ENCODE results near the gene GDPD5.
A peak's percentile ranks its signal among the peaks of the same experiment; 100 is the strongest.

GDPD5 gene

DNA sequence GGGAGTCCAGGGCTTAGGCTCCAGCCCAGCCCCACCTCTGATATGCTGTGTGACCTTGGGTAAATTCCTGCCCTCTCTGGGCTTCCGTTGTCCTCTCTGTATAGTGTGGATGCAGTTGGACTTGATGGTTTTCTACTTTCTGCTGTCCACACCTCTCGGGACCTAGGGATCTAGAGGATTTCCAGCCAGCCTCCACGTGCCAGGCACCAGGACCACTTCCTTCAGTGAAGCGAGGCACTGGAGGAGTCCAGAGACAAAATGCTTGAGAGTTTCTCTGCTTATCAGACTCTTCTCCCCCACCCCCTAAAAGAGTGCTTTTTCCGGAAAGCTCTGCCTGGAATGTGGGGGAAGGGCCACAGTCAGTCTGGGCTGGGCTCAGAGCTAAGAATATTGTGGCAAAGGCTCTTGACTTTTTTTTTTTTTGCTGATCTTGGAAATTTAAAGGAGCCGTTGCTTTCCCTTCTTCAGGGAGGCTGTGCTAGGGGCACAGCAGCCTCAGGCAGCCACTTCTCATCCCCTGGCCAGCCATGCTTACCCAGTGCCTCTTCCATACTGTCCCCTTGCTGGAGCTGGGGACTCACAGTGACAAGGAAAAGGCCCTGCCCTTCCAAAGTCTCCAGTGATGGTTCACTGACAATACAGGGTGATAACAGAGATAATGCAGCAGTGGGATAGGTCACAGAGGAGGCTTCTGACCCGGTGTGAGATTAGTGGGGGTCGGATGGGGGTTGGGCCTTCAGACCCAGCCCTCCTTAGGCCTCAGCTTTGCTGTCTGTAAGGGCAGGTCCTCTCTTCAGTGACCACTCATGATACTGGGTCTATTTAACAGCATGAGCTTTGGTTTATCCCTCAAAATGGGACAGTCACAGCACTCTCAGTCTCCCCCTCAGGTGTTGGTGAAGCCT is 33.5 kb upstream of the GDPD5 start:
- no peak for DNase-seq

DNA sequence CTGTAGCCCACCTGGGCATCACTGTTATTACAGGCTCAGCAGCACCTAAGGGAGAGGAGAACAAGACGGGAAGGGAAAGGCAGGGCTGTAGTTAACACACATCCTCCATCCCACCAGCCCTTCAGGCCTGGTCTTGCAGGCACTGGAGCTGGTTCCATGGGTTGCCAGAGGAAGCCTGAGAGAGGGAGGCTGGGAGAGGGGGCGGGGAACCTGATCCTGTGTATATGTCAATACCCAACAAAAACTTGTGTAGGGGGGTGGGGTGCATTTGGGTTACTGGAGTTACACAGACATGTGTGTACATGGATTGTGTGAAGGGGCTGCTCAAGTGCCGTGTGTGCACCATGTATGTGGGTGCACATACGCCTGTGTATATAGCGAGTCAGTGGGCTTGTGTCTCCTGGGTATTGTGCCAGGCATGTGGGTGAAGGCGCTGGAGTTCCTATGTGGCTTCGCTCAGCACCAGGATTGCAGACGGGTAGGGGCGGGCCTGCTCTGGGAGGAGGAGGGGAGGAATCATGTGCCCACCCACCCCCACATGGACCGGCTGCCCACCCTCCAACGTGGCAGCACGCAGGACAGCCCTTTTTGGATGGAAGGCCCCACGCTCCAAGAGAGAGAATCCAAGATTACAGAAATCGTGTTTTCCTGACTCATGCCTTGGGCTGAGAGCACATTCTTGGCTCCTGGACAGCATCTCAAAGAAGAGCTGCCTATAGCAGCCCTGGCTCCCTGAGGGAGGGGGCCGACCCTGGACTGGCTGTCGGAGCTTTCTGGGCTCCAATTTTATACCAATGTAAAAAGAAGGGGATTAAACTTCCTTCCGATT is 32.1 kb upstream of the GDPD5 start:
- no peak for DNase-seq

GRCh38 chr11:75556275-75556674 is 30.5 kb upstream of the GDPD5 start:
- DNase-seq = no peak

GRCh38 chr11:75555079-75555811 is 29.5 kb upstream of the GDPD5 start:
- no peak for DNase-seq

DNA sequence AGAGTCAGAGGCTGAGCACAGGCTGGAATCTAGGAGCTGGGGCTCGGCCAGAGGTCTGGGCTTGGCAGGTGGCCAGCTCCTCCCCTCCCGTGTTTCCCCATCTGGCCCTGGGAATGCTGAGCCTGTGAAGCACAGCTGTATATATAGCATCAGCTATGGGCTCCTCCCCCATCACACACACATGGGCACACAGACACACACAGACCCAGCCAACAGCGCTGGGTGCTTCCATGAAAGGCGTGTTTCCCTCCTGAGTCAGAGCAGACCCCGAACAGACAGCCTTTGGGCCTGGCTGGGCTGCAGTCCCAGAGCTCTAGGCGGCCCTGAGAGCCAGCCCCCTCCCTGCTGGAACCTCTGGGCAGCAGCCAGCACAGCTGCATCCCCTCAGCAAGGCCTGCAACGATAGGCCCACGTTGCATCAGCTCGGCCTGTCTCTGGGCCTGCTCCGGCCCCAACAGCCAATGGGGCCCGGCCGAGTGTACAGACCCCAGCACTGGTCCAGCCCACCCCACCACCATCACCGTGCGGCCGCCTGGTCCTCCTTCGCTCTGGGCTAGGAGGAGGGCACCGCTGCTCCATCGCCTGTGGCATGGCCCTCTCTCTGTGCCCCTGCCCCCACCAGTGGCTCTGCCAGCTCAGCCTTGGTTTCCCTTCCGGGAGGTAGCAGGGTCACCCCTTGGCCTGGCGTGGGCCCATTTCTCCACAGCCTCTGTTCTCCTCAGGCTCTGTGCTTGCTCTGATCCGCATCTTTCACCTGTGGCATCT is 28.7 kb upstream of the GDPD5 start:
- no peak for DNase-seq

- DNase-seq = no peak
Observed at GRCh38 chr11:75553889-75554257, 28.1 kb upstream of the GDPD5 start.

GRCh38 chr11:75553182-75553581 is 27.4 kb upstream of the GDPD5 start:
- no peak for DNase-seq

GRCh38 chr11:75549370-75549958 is 23.7 kb upstream of the GDPD5 start:
- DNase-seq = no peak

- DNase-seq = no peak
Observed at GRCh38 chr11:75548595-75549272, 23.0 kb upstream of the GDPD5 start.

DNA sequence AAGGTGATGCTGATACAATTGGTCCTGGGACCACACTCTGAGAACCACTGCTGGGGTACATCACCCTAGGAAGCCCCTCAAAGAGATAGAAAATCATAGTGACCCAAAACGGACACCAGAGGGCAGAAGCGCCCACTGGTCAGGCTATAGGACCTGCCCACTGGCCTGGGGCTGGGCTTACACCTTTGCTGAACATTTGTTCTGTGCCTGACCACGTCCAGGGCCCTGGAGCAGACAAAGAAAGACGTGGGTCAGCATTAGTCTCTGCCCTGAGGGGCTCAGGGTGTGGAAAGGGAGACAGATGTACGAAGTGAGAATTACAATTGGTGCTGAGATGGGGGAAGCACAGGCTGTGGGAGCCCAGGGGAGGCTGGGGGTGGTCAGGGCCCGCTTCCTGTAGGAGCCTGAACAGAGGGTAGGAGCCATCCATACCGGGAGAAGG is 21.9 kb upstream of the GDPD5 start:
- DNase-seq = no peak

- no peak for DNase-seq
Observed at GRCh38 chr11:75547177-75547576, 21.4 kb upstream of the GDPD5 start.

GRCh38 chr11:75543806-75544205 is 18.1 kb upstream of the GDPD5 start:
- no peak for DNase-seq

- DNase-seq = no peak
Observed at GRCh38 chr11:75542088-75542438, 16.3 kb upstream of the GDPD5 start.

DNA sequence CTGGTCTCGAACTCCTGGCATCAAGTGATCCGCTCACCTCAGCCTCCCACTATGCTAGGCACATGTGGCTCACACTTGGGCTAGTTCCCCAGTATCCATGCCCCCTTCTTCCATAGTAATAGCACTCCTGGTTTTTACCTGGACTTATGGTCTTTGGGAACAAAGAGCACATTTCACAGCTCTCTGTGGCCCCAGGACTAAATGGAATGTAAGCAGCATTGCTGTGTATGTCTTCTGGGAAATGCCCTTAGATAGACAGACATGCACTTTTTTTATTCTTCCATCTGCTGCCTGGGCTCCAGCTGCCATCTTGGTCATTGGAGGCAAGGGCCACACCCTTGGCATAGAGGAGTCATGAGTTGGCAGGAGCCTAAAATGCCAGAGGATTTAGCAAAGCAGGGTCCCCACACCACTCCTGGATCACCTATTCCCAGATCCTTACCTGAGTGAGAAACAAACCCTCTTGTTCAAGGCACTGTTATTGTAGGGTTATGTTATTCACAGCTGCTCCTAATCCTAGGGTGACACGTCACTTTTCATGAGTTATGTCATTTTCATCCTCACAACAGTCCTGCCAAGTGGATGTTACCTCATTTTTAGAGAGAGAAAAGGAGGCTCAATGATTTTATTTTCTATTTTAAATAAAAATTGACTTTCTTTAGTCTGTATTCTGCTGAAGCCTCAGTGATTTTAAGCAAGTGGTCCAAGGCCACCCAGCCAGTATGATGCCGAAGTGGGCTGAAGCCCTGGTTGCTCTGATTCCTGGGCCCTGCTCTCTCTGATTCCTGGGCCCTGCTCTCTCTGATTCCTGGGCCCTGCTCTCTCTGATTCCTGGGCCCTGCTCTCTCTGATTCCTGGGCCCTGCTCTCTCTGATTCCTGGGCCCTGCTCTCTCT is 15.7 kb upstream of the GDPD5 start:
- no peak for DNase-seq

- no peak for DNase-seq
Observed at GRCh38 chr11:75539459-75540334, 14.0 kb upstream of the GDPD5 start.

GRCh38 chr11:75538150-75538942 is 12.6 kb upstream of the GDPD5 start:
- no peak for DNase-seq

- DNase-seq = no peak
Observed at GRCh38 chr11:75537740-75538139, 12.0 kb upstream of the GDPD5 start.

DNA sequence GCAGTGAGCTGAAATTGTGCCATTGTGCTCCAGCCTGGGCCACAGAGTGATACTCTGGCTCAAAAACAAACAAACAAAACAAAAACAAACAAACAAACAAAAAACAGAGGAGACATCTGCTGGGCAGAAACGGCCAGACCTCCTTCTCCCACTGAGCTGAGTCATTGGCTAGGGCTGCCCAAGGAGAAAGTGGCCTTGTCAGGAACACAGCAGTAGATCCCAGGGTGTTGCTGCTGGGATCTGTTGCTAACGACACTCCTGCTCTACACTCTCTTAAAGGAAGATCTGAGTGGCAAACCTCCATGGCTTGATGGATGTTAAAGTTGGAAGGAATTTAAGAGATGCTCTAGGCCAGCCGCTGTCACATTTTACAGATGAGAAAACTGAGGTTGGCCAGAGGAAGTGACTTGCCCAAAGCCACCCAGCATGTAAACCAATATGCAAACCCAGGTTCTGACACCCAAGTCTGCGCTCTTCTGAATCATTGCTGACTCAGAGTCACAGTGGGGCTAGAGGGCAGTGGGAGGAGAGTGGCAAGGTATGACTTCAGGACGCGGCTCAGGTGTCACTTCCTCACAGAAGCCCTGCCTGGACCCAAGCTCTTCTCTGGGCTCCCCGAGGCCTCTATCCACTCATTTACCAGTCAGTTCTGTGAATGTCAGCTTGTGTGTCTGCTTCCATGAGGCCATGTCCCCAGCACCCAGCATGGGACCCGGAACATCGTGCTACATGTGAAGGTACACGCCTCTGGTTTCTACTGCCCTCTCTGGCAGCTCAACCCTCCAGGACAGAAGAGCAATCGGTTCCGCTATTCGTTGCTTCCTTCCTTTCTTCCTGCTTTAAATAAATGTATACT is 11.3 kb upstream of the GDPD5 start:
- peak; percentile 30 to 44 for DNase-seq

Data from activated CD4-positive, alpha-beta T cell treated with anti-CD3 and anti-CD28 coated beads for 4 hours (primary cell).